ENCODE data around the gene CAMK2D. TPM values are rescaled to one million over a fixed set of nuclear protein-coding genes. Genes with fewer than 3 reads are reported as not detected.

The CAMK2D gene
- total RNA-seq, 1 experiment from 2014 or later: 35.8 TPM

DNA sequence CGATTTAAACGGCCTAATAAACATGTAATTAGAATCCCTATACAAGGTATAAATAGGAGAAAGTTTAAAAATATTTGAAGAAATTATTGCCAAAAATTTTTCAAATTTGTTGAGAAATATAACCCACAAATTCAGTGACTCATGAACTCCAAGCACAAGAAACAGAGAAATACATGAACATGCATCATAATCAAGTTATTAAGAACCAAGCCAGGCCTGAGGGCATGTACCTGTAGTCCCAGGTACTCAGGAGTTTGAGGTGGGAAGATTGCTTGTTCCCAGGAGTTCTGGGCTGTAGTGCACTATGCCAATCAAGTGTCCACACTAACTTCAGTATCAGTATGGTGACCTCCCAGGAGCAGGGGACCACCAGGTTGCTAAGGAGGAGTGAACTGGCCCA lies 341.9 kb downstream of the CAMK2D start:
- H3K4me1 ChIP-seq (ENCODE audit: insufficient read depth, low read length, poor library complexity, severe bottlenecking): no peaks in the 10 kb centered on the region
- TF ChIP-seq, protein P1, sequence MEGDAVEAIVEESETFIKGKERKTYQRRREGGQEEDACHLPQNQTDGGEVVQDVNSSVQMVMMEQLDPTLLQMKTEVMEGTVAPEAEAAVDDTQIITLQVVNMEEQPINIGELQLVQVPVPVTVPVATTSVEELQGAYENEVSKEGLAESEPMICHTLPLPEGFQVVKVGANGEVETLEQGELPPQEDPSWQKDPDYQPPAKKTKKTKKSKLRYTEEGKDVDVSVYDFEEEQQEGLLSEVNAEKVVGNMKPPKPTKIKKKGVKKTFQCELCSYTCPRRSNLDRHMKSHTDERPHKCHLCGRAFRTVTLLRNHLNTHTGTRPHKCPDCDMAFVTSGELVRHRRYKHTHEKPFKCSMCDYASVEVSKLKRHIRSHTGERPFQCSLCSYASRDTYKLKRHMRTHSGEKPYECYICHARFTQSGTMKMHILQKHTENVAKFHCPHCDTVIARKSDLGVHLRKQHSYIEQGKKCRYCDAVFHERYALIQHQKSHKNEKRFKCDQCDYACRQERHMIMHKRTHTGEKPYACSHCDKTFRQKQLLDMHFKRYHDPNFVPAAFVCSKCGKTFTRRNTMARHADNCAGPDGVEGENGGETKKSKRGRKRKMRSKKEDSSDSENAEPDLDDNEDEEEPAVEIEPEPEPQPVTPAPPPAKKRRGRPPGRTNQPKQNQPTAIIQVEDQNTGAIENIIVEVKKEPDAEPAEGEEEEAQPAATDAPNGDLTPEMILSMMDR (conservative IDR thresholded peaks at IDR 0.05; ENCODE audit: low read depth, low read length): no peak
- no peak for TF ChIP-seq EZH2 (IDR thresholded peaks at IDR 0.05; ENCODE audit: borderline replicate concordance, low read depth, low read length, poor library complexity, severe bottlenecking)
- no peaks in the 10 kb centered on the region for H3K36me3 ChIP-seq (ENCODE audit: insufficient read depth, low read length, poor library complexity, severe bottlenecking)
- H3K27me3 ChIP-seq (replicated peaks; ENCODE audit: insufficient read depth, low read depth, low read length, poor library complexity): no peaks in the 10 kb centered on the region
- no peak overlapping the region for H3K27ac ChIP-seq (ENCODE audit: low read depth, low read length, poor library complexity, severe bottlenecking)
- intact Hi-C loops (cut with micrococcal nuclease; ENCODE audit: unreplicated experiment): no loop called here
- H3K9me3 ChIP-seq (ENCODE audit: low read depth, low read length, poor library complexity, severe bottlenecking): no peaks in the 10 kb centered on the region
- H3K4me3 ChIP-seq (ENCODE audit: low read depth, low read length, poor library complexity, severe bottlenecking): no peak overlapping the region
- ChIA-PET POLR2A (ENCODE audit: low non-redundant PET) (no interaction called here), CTCF (no interaction called here)
- DNase-seq (ENCODE audit: low spot score): no peak
- BruUV-seq (replicated peaks): no TSS peak

DNA sequence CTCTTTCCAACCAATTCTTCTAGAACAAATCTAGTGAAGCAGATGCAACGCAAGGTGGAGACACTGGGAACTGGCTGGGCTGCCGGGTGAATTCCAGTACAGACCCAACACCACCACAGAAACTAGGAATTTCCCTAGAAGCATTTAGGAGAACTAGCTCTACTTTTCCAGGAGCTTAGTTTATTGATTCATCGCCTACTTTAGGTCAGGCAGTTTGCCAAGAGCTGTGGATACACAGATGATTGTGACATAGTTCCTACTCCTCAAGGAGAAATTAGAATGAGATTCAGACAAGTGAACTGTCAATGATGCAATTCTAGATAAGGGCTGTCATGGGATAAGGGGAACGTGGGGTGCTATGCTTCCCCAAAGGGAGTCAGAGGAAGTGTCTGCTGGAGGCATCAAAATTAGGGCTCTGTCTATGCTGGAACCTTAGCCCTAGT lies 350.0 kb downstream of the CAMK2D start:
- POLR2A ChIA-PET (ENCODE audit: low non-redundant PET): no interaction called here
- DNase-seq (ENCODE audit: low spot score): peak; percentile 37
- Histone ChIP-seq H3K27ac (ENCODE audit: low read depth, low read length, poor library complexity, severe bottlenecking) (no peak overlapping the region), H3K27me3 (replicated peaks; ENCODE audit: insufficient read depth, low read depth, low read length, poor library complexity) (no peaks in the 10 kb centered on the region), H3K36me3 (ENCODE audit: insufficient read depth, low read length, poor library complexity, severe bottlenecking) (no peaks in the 10 kb centered on the region), H3K9me3 (ENCODE audit: low read depth, low read length, poor library complexity, severe bottlenecking) (no peaks in the 10 kb centered on the region), H3K4me1 (ENCODE audit: insufficient read depth, low read length, poor library complexity, severe bottlenecking) (no peaks in the 10 kb centered on the region), H3K4me3 (ENCODE audit: low read depth, low read length, poor library complexity, severe bottlenecking) (no peak overlapping the region)
- CTCF ChIA-PET: no interaction called here
- BruUV-seq (replicated peaks): no TSS peak
- TF ChIP-seq, protein P1 (conservative IDR thresholded peaks at IDR 0.05; ENCODE audit: low read depth, low read length): no peak
- intact Hi-C loops (cut with micrococcal nuclease; ENCODE audit: unreplicated experiment): no loop called here

DNA sequence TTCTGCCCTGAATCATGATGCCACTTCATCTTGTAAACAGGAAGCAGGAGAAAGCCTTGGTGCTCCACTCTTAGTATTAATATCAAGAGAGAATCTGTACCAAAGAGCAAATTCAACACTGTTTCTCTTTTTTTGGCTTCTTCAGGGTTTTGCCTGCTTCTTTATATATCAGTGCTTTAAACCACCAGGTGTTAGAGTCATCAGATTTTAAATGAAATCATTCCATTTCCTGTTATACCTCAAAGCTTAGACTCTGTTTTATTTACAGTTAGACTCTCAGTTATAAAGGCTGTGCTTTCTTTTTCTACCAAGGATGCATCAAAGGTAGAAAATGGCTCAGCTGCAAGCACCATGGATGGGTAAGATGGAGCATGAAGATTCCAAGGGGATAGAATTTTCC lies 350.9 kb downstream of the CAMK2D start:
- intact Hi-C loops (cut with micrococcal nuclease; ENCODE audit: unreplicated experiment): no loop called here
- POLR2A ChIA-PET (ENCODE audit: low non-redundant PET): no interaction called here

More for the DNA sequence above, 350.9 kb downstream of the CAMK2D start:
- BruUV-seq (replicated peaks): no TSS peak
- TF ChIP-seq, protein P1 (conservative IDR thresholded peaks at IDR 0.05; ENCODE audit: low read depth, low read length): no peak
- no peak for TF ChIP-seq EZH2 (IDR thresholded peaks at IDR 0.05; ENCODE audit: borderline replicate concordance, low read depth, low read length, poor library complexity, severe bottlenecking)
- no peak for DNase-seq (ENCODE audit: low spot score)
- no peaks in the 10 kb centered on the region for H3K36me3 ChIP-seq (ENCODE audit: insufficient read depth, low read length, poor library complexity, severe bottlenecking)
- no peaks in the 10 kb centered on the region for H3K9me3 ChIP-seq (ENCODE audit: low read depth, low read length, poor library complexity, severe bottlenecking)
- no peaks in the 10 kb centered on the region for H3K4me1 ChIP-seq (ENCODE audit: insufficient read depth, low read length, poor library complexity, severe bottlenecking)
- H3K27ac ChIP-seq (ENCODE audit: low read depth, low read length, poor library complexity, severe bottlenecking): no peak overlapping the region
- CTCF ChIA-PET: no interaction called here
- no peaks in the 10 kb centered on the region for H3K27me3 ChIP-seq (replicated peaks; ENCODE audit: insufficient read depth, low read depth, low read length, poor library complexity)
- no peak overlapping the region for H3K4me3 ChIP-seq (ENCODE audit: low read depth, low read length, poor library complexity, severe bottlenecking)
